GM19463 (cell line): ENCODE measurements around the gene DAB1.
A peak's percentile ranks its signal among the peaks of the same experiment; 100 is the strongest.

Experiments used
- ATAC-seq: cut with Tn5 transposase; IDR thresholded peaks from one replicate; pipeline ENCODE4 v1.9.1; 2021; ENCODE audit warnings: mild to moderate bottlenecking, moderate library complexity; ENCODE audit not compliant: unreplicated experiment

DAB1 gene

GRCh38 chr1:57321776-57322175 is 102.1 kb downstream of the DAB1 start:
- ATAC-seq: no peak

- no peak for ATAC-seq
These were observed 104.1 kb downstream of the DAB1 start for GRCh38 chr1:57319791-57320190.

GRCh38 chr1:57319165-57319564 is 104.7 kb downstream of the DAB1 start:
- ATAC-seq: no peak

GRCh38 chr1:57316861-57317260 is 107.0 kb downstream of the DAB1 start:
- no peak for ATAC-seq

GRCh38 chr1:57316291-57316690 is 107.6 kb downstream of the DAB1 start:
- ATAC-seq: no peak

GRCh38 chr1:57312869-57313268 is 111.0 kb downstream of the DAB1 start:
- no peak for ATAC-seq

GRCh38 chr1:57311411-57311810 is 112.4 kb downstream of the DAB1 start:
- ATAC-seq: no peak

- ATAC-seq: no peak
These were observed 112.9 kb downstream of the DAB1 start for GRCh38 chr1:57311006-57311405.

GRCh38 chr1:57309630-57310029 is 114.2 kb downstream of the DAB1 start:
- no peak for ATAC-seq

- ATAC-seq: peak; percentile 47
These were observed 116.3 kb downstream of the DAB1 start for GRCh38 chr1:57307392-57308170.

- no peak for ATAC-seq
These were observed 119.3 kb downstream of the DAB1 start for GRCh38 chr1:57304591-57304990.

GRCh38 chr1:57302812-57303596 is 120.9 kb downstream of the DAB1 start:
- no peak for ATAC-seq

GRCh38 chr1:57300186-57300585 is 123.7 kb downstream of the DAB1 start:
- ATAC-seq: no peak

- ATAC-seq: no peak
These were observed 127.1 kb downstream of the DAB1 start for GRCh38 chr1:57296726-57297250.

- no peak for ATAC-seq
These were observed 128.5 kb downstream of the DAB1 start for GRCh38 chr1:57295326-57295725.

- ATAC-seq: no peak
These were observed 129.7 kb downstream of the DAB1 start for GRCh38 chr1:57294177-57294576.

GRCh38 chr1:57293214-57293613 is 130.6 kb downstream of the DAB1 start:
- ATAC-seq: no peak

- ATAC-seq: no peak
These were observed 134.1 kb downstream of the DAB1 start for GRCh38 chr1:57289781-57290180.

- no peak for ATAC-seq
These were observed 137.9 kb downstream of the DAB1 start for GRCh38 chr1:57285992-57286391.

GRCh38 chr1:57282411-57282810 is 141.4 kb downstream of the DAB1 start:
- ATAC-seq: no peak

- ATAC-seq: no peak
These were observed 142.5 kb downstream of the DAB1 start for GRCh38 chr1:57281324-57281723.
